HL-60/S4 treated with phorbol 12-myristate 13-acetate at 8.2 ng/mL for 4 days and 3 days (cell line): Measurements from ENCODE around the gene RFX7.
"Not testable (repeated sequence)": the region's sequence is repeated elsewhere in the genome, so short reads cannot be mapped to it uniquely, and the experiment has no call there.

Experiments used
- in situ Hi-C: fragments of 300-500 bp; cut with MboI; formaldehyde crosslinking; loops from 2 replicates; pipeline ENCODE4 v1.15.0; 2022; ENCODE audit warnings: low sequenced_read_pairs

RFX7 gene

GRCh38 chr15:56243163-56244037, at the start of gene RFX7:
RFX7 (minus strand) TSS chr15:56243879; CDS start chr15:56243285, 594 bp downstream.
- in situ Hi-C loops, result no loop called here

- in situ Hi-C loops, result no loop called here
Measured at GRCh38 chr15:56292546-56293316, 49.1 kb upstream of the RFX7 start.

GRCh38 chr15:56291741-56292140, 48.1 kb upstream of the RFX7 start:
- in situ Hi-C loops, result no loop called here

- in situ Hi-C loops, result no loop called here
Measured at GRCh38 chr15:56286213-56286612, 42.5 kb upstream of the RFX7 start.

- in situ Hi-C loops, result no loop called here
Measured at GRCh38 chr15:56281145-56281544, 37.5 kb upstream of the RFX7 start.

DNA sequence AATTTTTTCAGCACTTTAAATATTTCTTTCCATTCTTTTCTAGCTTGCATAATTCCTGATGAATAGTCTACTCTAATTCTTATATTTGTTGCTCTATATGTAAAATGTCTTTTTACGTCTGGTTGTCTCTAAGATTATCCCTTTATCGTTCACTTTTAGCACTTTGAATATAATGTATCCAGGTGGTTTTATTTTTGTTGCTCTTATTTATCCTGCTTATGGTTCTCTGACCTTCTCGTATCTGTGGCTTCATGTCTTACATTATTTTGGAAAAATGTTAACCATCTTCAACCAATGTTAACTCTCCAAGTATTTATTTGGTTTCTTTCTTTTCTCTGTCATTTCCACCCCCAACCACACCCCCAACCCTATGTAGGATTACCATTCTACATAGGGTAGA, 30.0 kb upstream of the RFX7 start:
- in situ Hi-C loops, result no loop called here

DNA sequence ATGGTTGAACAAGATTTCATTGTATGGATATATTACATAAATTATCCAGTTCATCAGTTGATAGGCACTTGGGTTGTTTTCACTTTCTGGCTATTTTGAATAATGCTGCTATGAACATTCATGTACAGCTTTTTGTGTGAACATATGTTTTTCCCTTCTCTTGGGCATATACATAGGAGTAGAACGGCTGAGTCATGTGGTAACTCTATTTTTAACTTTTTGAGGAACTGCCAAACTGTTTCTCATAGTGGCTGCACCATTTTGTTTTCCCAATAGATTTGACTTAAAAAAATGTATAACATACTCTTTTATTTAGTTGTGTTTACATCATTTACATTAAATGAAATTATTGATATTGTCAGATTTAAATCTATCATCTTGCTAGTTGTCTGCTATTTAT, 28.8 kb upstream of the RFX7 start:
- in situ Hi-C loops, result no loop called here

DNA sequence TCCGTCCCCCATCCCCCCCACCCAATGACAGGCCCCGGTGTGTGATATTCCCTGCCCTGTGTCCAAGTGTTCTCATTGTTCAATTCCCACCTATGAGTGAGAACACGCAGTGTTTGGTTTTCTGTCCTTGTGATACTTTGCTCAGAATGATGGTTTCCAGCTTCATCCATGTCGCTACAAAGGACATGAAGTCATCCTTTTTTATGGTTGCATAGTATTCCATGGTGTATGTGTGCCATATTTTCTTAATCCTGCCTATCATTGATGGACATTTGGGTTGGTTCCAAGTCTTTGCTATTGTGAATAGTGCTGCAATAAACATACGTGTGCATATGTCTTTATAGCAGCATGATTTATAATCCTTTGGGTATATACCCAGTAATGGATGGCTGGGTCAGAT, 22.8 kb upstream of the RFX7 start:
- in situ Hi-C loops, result not testable (repeated sequence)

DNA sequence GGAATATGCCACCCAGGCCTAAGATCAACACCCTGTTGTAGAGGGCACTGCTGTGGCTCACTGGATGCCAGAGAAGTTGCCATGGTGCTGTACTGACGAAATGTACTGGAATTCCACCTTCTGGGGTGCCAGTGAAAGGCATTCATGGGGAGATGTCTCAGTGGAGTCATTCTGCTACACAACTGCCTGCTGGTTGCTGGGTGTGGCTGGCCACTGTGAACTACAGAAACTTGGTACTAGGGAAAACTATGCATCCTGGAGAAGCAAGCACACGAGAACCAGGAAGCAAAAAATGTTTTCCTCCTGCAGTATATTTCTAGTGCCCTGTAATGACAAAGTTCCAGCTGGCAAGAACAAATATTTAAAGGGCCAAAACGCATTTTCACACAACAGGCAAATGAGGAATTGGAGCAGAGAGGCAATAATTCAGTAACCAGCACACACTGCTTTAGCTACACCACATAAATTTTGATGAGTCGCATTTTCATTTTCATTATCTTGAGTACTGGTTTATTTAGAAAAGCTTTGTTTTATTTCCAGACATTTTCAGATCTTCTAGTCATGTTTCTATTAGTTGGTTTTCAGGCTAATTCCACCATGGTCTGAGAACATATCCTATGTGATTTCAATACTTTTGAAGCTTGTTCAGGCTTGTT, 18.3 kb upstream of the RFX7 start:
- in situ Hi-C loops, result no loop called here

GRCh38 chr15:56257306-56257705, 13.6 kb upstream of the RFX7 start:
- in situ Hi-C loops, result not testable (repeated sequence)

- in situ Hi-C loops, result no loop called here
Measured at GRCh38 chr15:56254265-56254664, 10.6 kb upstream of the RFX7 start.

DNA sequence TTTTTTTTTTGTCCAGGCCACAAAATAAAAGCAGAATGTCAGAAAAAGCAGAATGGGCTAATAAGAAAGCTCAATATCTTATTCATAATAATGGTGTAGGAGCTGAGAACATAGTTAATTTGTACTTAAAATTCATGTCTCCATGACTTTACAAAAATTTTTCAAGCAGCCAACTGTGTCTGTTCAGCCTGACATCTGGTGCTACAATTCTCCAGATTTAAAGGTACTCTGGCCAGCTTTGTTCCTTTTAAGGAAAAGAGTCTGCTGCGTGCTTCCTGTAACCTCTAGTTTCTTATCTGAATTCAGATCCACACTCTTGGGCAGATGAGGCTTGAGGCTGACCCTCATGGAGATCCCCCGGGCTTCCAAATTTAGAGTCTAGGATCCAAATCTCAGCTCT, 8.7 kb upstream of the RFX7 start:
- in situ Hi-C loops, result no loop called here

DNA sequence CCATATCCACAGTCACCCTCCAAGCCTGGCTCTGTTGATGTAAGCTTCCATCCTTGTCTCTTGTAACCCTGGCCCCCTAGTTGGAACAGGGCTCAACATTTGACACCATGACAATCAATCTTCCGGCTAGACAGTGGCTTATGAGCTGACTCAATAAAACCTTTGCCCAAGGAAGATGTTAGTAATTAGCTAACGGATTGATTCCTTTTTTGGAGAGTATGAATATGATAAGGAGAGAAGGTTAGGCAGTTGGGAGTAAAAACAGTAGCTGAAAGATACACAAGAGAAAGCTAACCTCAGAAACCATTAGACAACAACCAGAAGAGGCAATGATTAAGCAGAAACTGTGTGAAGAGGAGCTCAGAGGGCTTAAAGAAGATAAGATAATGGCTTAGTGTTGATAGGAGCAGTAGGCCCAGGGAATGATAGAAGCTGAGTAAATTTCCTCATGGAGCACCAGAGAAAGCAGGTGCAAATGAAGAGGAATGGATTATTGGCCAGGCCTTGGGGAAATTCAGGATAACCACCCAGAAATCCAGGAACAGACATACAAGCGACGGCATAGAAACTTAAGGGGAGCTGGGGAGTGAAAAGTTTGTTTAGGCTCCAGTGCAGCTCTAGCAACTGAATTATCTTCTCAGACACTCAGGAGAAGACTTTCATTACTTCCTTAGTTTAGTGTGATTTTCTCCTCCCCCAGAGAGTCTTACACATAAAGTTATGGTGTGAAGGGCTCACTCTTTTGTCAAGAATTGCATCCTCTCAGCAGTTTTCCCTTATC, 7.8 kb upstream of the RFX7 start:
- in situ Hi-C loops, result no loop called here

GRCh38 chr15:56250626-56251025, 6.9 kb upstream of the RFX7 start:
- in situ Hi-C loops, result no loop called here

- in situ Hi-C loops, result no loop called here
Measured at GRCh38 chr15:56249092-56249491, 5.4 kb upstream of the RFX7 start.

GRCh38 chr15:56248311-56248992, 4.8 kb upstream of the RFX7 start:
- in situ Hi-C loops, result no loop called here

DNA sequence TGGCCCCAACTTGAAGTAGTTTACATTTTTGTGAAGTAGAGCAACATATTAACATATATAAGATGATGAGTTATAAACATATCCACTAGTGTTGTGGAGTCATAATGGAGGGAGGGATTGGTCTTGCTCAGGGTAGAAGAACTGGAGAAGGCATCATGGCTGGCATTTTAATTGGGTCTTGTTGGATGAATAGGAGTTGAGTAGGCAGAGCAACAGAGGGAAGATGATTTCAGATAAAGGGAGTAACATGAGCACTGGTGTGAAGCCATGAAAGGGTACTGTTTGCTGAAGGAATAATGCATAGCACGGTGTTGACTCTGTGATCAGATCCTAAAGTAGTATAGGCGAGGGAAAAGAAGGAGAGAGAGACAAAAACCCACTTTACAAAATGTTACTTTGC, 3.6 kb upstream of the RFX7 start:
- in situ Hi-C loops, result no loop called here

DNA sequence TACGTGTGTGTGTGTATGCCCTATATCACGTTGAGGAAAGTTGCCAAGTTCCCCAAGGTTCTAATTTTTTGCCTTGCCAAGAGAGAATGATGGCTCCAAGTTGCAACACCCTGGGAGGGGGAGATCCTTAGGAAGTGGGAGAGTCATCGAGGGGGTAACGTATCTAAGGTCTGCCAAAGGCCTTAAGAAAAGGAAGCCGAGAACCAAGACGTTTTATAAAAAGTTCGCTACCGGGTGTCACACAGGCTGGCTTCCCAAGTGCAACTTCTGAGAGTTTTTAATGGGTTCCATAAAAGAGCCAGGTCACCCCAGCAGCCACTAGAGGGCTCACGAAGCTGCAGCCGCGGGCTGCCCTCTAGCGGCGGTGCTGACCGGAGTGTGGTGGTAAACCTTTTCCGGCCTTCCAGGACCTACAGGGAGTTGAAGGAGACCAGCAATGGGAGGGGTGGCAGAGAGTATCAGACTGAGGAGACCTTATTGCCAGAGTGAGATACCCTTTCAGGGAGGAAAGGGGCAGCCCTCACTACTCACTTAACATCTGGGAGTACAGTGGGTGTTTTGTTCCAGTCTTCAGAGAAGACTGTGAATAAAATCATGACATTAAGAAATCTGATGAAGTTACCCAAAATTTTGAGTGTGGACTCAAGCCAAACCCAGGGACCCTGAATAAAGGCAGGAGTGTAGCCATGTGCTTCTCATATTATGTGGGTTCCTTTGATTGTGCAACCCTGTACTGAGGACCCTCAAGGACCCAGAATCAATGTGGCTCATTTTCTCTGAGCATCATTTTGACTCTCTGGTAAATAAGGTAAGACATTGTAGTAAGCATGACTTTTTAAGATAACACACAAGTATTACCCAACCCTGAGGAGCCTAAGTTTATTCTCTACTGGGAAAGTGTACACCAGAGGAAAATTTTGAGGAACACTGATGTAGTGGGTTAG, 2.5 kb upstream of the RFX7 start:
- in situ Hi-C loops, result no loop called here
